ENCODE results near the gene ACAD10. TPM values are rescaled to one million over a fixed set of nuclear protein-coding genes. Genes with fewer than 3 reads are reported as not detected.
"Not testable (repeated sequence)": the region's sequence is repeated elsewhere in the genome, so short reads cannot be mapped to it uniquely, and the experiment has no call there.

Gene ACAD10
- total RNA-seq, 1 donor = 18.1 TPM

GRCh38 chr12:111705672-111706071 is 19.8 kb downstream of the ACAD10 start:
- Histone ChIP-seq H3K4me3 (ENCODE audit: insufficient read depth, low read length) (no peak overlapping the region), H3K4me1 (ENCODE audit: insufficient read depth, low read length) (no peaks in the 10 kb centered on the region), H3K4me2 (ENCODE audit: insufficient read depth, low read length) (no peak overlapping the region), H3K27me3 (ENCODE audit: insufficient read depth, low read length) (no peaks in the 10 kb centered on the region), H3K9me3 (ENCODE audit: low read depth, low read length) (no peaks in the 10 kb centered on the region), H4K20me1 (ENCODE audit: insufficient read depth, low read length) (no peaks in the 10 kb centered on the region), H2AFZ (ENCODE audit: low read length) (no peak overlapping the region), H3K27ac (ENCODE audit: low read depth, low read length) (no peak overlapping the region), H3K36me3 (ENCODE audit: insufficient read depth, low read length) (peaks cover 47% of the 10 kb centered on the region), H3K79me2 (ENCODE audit: insufficient read depth, low read length) (no peaks in the 10 kb centered on the region)
- TF ChIP-seq CTCF (IDR thresholded peaks at IDR 0.05; ENCODE audit: extremely low read depth, low read depth, low read length) = no peak
- DNase-seq (ENCODE audit: insufficient read length, low spot score, missing footprints) = no peak

GRCh38 chr12:111706145-111706544 is 20.3 kb downstream of the ACAD10 start:
- H3K27me3 ChIP-seq (ENCODE audit: insufficient read depth, low read length) = no peaks in the 10 kb centered on the region
- H2AFZ ChIP-seq (ENCODE audit: low read length) = no peak overlapping the region
- no peaks in the 10 kb centered on the region for H3K4me1 ChIP-seq (ENCODE audit: insufficient read depth, low read length)
- no peak overlapping the region for H3K4me3 ChIP-seq (ENCODE audit: insufficient read depth, low read length)
- no peak overlapping the region for H3K4me2 ChIP-seq (ENCODE audit: insufficient read depth, low read length)
- H3K79me2 ChIP-seq (ENCODE audit: insufficient read depth, low read length) = no peaks in the 10 kb centered on the region
- H3K36me3 ChIP-seq (ENCODE audit: insufficient read depth, low read length) = peaks cover 44% of the 10 kb centered on the region
- no peak for TF ChIP-seq CTCF (IDR thresholded peaks at IDR 0.05; ENCODE audit: extremely low read depth, low read depth, low read length)
- DNase-seq (ENCODE audit: insufficient read length, low spot score, missing footprints) = no peak
- no peak overlapping the region for H3K27ac ChIP-seq (ENCODE audit: low read depth, low read length)
- H3K9me3 ChIP-seq (ENCODE audit: low read depth, low read length) = no peaks in the 10 kb centered on the region
- H4K20me1 ChIP-seq (ENCODE audit: insufficient read depth, low read length) = no peaks in the 10 kb centered on the region

- Histone ChIP-seq H3K27ac (ENCODE audit: low read depth, low read length) (no peak overlapping the region), H3K36me3 (ENCODE audit: insufficient read depth, low read length) (peaks cover 39% of the 10 kb centered on the region), H2AFZ (ENCODE audit: low read length) (no peak overlapping the region), H3K27me3 (ENCODE audit: insufficient read depth, low read length) (no peaks in the 10 kb centered on the region), H3K79me2 (ENCODE audit: insufficient read depth, low read length) (no peaks in the 10 kb centered on the region), H4K20me1 (ENCODE audit: insufficient read depth, low read length) (no peaks in the 10 kb centered on the region), H3K9me3 (ENCODE audit: low read depth, low read length) (no peaks in the 10 kb centered on the region), H3K4me3 (ENCODE audit: insufficient read depth, low read length) (no peak overlapping the region), H3K4me2 (ENCODE audit: insufficient read depth, low read length) (no peak overlapping the region), H3K4me1 (ENCODE audit: insufficient read depth, low read length) (no peaks in the 10 kb centered on the region)
- DNase-seq (ENCODE audit: insufficient read length, low spot score, missing footprints) = no peak
- TF ChIP-seq CTCF (IDR thresholded peaks at IDR 0.05; ENCODE audit: extremely low read depth, low read depth, low read length) = no peak
Measured at GRCh38 chr12:111715279-111715678, 29.4 kb downstream of the ACAD10 start.

- not testable (repeated sequence) for H3K27me3 ChIP-seq (ENCODE audit: insufficient read depth, low read length); H3K27ac ChIP-seq (ENCODE audit: low read depth, low read length); H3K4me3 ChIP-seq (ENCODE audit: insufficient read depth, low read length); H3K79me2 ChIP-seq (ENCODE audit: insufficient read depth, low read length); H3K4me1 ChIP-seq (ENCODE audit: insufficient read depth, low read length); DNase-seq (ENCODE audit: insufficient read length, low spot score, missing footprints); H3K9me3 ChIP-seq (ENCODE audit: low read depth, low read length); H3K4me2 ChIP-seq (ENCODE audit: insufficient read depth, low read length); H4K20me1 ChIP-seq (ENCODE audit: insufficient read depth, low read length); H2AFZ ChIP-seq (ENCODE audit: low read length)
- peaks cover 27% of the 10 kb centered on the region for H3K36me3 ChIP-seq (ENCODE audit: insufficient read depth, low read length)
Measured at GRCh38 chr12:111719316-111719715, 33.5 kb downstream of the ACAD10 start.
